IgD-negative memory B cell (primary cell): ENCODE results near the gene UGT2B17. TPM values are rescaled to one million over a fixed set of nuclear protein-coding genes. Genes with fewer than 3 reads are reported as not detected.
"Not testable (repeated sequence)": the region's sequence is repeated elsewhere in the genome, so short reads cannot be mapped to it uniquely, and the experiment has no call there.

Source experiments
- H3K27ac Mint-ChIP-seq, 3 donors: one replicate each; pipeline ENCODE4 v1.8.0; 2020 to 2022; ENCODE audit warnings: mild to moderate bottlenecking in 3 of 3, mixed read lengths in 3 of 3, moderate library complexity in 1 of 3
- H3K27me3 Mint-ChIP-seq: one replicate; pipeline ENCODE4 v1.8.0; 2021; ENCODE audit warnings: mixed read lengths
- H3K36me3 Mint-ChIP-seq: one replicate; pipeline ENCODE4 v1.8.0; 2020; ENCODE audit warnings: mild to moderate bottlenecking, mixed read lengths
- H3K4me1 Mint-ChIP-seq, 3 donors: one replicate each; pipeline ENCODE4 v1.8.0; 2020 to 2022; ENCODE audit warnings: mixed read lengths in 3 of 3, mild to moderate bottlenecking in 1 of 3
- H3K4me3 Mint-ChIP-seq, 4 donors: one replicate each; pipeline ENCODE4 v1.8.0; 2020 to 2022; ENCODE audit warnings: mild to moderate bottlenecking in 4 of 4, mixed read lengths in 4 of 4, moderate library complexity in 3 of 4
- H3K9me3 Mint-ChIP-seq, 3 donors: one replicate each; pipeline ENCODE4 v1.8.0; 2020 to 2021; ENCODE audit warnings: mixed read lengths in 3 of 3, mild to moderate bottlenecking in 1 of 3
- polyA plus RNA-seq: library from polyadenylated mRNA; unstranded; fragments of 300-500 nt; fragmentation: Illumina TruSeq; gene quantifications from one replicate; pipeline ENCODE4 v1.2.3, GENCODE V29; 2021

The UGT2B17 gene
- polyA plus RNA-seq: 3.6 TPM

DNA sequence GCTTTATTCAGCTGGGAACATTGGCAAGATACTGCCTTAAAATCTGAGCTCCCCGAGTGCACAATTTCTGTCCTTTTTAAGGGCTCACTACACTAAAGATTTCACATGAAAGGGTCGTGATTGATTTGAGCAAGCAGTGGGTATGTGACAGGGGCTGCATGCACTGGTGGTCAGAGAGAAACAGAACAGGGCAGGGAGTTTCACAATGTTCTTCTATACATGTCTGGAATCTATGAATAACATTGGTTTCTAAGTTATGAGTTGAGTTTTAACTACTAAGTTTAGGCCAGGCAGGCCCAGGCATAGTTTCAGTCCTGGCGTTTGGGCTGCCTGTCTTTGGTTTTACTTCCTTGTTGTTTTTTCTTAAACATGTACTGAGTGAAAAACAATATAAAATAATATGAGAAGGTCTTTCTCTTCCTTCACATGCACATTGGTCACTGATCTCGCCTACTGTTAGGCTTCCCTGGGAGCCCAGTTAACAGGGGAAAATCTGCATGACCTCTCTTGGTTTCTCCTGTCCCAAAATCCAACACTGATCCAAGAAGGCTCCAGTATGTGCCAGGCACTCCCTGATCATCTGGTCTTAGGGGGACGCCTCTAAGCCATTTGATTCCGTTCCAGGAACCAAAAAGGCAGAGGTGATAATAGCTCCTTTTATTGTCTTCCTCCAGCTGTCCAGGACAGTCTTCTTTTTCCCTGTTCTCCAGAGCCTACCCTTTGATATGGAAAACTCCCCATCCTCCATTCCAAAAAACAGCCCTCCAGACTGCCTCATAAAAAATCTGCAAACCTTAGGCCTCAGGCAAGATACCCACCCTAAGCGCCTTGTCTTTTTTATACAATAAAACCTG lies at the start of gene UGT2B17:
Gene UGT2B17, minus strand, starts transcription at position 51 of the 854 bp plus-strand sequence. CDS start 7,838 bp downstream, outside the sequence.
- Mint-ChIP-seq H3K4me1 (peaks cover 0 to 21% (median 15%) of the 10 kb centered on the region in 3 donors), H3K36me3 (no peaks in the 10 kb centered on the region), H3K4me3 (peak within 1 kb of the TSS in 3 of 4 donors; percentile 52 to 75 (median 57)), H3K27ac (peak within 1 kb of the TSS; percentile 23 to 88 (median 71)), H3K27me3 (peaks cover under 1% of the 10 kb centered on the region), H3K9me3 (peaks cover 0 to 2% (median 0%) of the 10 kb centered on the region in 3 donors)

DNA sequence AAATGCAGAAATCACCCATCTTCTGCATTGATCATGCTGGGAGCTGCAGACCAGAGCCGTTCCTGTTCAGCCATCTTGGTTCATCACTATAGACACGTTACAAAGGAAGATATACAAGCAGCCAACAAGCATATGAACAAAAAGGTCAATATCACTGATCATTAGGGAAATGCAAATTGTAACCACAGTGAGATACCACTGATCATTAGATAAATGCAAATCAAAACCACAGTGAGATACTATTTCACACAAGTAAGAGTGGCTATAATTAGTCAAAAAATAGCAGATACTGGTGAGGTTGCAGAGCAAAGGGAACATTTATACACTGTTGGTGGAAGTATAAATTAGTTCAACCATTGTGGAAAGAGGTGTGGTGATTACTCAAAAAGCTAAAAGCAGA lies 46.6 kb upstream of the UGT2B17 start:
- H3K36me3 Mint-ChIP-seq, H3K4me1 Mint-ChIP-seq, H3K9me3 Mint-ChIP-seq, H3K27me3 Mint-ChIP-seq, H3K27ac Mint-ChIP-seq: not testable (repeated sequence)
- H3K4me3 Mint-ChIP-seq: peak overlapping the region in 1 of 4 donors; percentile 41

DNA sequence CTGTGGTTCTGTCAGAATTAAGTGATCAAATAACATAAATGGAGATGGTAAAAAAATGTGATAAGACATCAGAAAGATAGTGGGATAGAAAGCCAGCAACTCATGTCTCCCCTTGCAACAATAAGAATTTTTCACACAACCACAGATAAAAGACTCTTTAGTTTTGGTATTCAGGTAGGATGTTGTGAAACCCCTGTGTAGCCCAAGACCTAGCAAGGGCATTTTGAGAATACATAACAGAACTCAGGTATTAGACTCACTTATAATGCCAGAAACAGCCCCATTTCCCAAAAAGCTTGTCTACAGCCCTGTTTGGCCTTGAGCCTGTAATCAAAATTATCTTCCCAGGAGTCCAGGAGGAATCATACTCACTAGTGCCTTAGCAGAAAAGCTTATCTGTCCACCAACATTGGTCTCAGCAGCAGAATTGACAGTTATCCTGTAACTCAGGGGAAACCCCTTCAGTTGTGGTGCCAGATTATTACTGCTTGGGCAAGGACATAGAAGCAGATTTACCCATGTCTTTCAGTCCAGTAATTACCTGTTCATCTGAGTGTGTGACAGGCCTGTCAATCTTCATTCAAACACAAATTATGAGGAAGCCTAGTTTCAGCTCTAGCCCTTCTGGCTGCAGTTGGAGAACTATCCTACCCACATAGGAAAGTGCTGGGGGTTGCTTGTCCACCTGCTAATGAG lies 41.0 kb upstream of the UGT2B17 start:
- H3K4me1 Mint-ChIP-seq: no peaks in the 10 kb centered on the region
- H3K36me3 Mint-ChIP-seq: no peaks in the 10 kb centered on the region
- no peaks in the 10 kb centered on the region for H3K27me3 Mint-ChIP-seq
- no peak overlapping the region for H3K4me3 Mint-ChIP-seq
- H3K27ac Mint-ChIP-seq: no peak overlapping the region
- no peaks in the 10 kb centered on the region for H3K9me3 Mint-ChIP-seq

DNA sequence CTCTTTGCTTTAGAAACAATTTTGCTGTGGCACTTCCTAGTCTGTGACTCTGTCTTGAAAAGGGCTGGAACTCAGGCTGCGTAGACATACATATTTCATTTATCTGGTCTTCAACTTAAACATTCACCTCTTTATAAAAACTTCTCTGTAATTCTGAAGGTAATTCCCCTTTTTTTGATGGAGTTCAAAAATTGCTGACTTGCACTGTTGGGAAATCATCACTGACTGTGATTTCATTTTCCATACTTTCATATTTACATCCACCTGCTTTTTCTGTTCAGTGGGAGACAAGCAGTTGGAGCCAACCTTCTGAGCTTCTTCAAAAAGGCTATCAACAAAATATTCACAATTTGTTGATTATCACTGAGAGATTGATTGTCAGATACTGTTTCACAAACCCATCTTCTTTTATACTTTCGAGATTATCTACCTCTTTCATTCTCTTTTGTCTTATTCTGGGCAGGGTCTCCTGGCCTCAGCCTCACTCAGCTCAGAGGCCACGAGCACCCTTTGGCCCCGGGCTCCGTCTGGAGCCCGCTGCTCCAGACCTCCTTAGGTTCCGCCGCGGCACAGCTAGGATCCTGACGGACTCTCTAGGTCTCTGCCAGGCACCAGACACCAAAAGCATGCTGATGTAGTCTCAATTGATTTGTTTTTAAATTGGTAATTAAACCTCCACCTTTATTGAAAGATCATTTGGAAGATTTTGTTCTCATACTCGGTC lies 39.7 kb upstream of the UGT2B17 start:
- Mint-ChIP-seq H3K9me3 (no peaks in the 10 kb centered on the region), H3K4me3 (no peak overlapping the region), H3K4me1 (no peaks in the 10 kb centered on the region), H3K36me3 (no peaks in the 10 kb centered on the region), H3K27me3 (no peaks in the 10 kb centered on the region), H3K27ac (no peak overlapping the region)

DNA sequence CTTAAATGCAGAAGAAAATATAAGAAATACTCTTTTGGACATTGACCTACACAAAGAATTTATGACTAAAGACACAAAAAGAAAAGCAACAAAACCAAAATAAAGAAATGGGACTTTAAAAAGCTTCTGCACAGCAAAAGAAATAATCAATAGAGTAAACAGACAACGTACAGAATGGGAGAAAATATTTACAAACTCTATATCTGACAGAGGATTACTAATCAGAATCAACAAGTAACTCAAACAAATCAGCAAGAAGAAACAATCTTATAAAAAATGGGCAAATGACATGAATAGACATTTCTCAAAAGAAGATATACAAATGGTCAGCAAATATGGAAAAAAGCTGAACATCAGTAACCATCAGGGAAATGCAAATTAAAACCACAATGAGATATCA lies 37.6 kb upstream of the UGT2B17 start:
- Mint-ChIP-seq H3K4me1 (no peaks in the 10 kb centered on the region), H3K4me3 (no peak overlapping the region), H3K36me3 (no peaks in the 10 kb centered on the region), H3K27me3 (peaks cover 6% of the 10 kb centered on the region), H3K27ac (no peak overlapping the region), H3K9me3 (no peaks in the 10 kb centered on the region)

DNA sequence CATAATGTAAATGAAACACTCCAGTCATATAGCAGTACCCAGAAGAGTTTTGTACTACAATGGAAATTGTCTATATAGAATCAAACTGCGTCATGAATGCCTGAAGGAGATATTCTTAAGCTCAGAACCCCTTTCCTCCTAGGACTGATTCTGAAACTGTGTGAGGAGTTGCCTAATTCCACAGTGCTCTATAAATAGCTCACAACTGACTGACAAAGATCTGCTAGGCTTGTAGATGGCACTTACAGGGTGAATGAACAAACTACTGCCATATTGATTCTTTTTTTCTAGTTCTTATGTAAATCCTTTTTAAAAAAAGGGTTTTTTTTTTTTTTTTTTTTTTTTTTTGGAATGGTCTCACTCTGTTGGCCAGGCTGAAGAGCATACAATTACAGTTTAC lies 30.1 kb upstream of the UGT2B17 start:
- no peaks in the 10 kb centered on the region for H3K4me1 Mint-ChIP-seq
- peaks cover 0 to 4% (median 1%) of the 10 kb centered on the region in 3 donors for H3K9me3 Mint-ChIP-seq
- H3K36me3 Mint-ChIP-seq: no peaks in the 10 kb centered on the region
- H3K4me3 Mint-ChIP-seq: no peak overlapping the region
- H3K27me3 Mint-ChIP-seq: peaks cover 7% of the 10 kb centered on the region
- no peak overlapping the region for H3K27ac Mint-ChIP-seq

DNA sequence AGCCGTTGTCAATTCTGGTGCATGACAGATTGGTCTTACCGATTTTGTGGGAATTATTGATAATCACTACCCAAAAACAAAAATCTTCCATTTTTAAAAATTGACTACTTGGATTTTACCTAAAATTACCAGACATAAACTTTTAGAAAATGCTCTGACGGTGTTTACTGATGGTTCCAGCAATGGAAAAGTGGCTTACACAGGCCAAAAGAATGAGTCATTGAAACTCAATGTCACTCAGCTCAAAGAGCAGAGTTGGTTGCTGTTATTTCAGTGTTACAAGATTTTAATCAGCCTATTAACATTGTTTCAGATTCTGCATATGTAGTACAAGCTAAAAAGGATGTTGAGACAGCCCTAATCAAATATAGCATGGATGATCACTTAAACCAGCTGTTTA lies 23.0 kb upstream of the UGT2B17 start:
- H3K4me3 Mint-ChIP-seq: no peak overlapping the region
- no peak overlapping the region for H3K27ac Mint-ChIP-seq
- H3K4me1 Mint-ChIP-seq: no peaks in the 10 kb centered on the region
- no peaks in the 10 kb centered on the region for H3K27me3 Mint-ChIP-seq
- H3K36me3 Mint-ChIP-seq: no peaks in the 10 kb centered on the region
- H3K9me3 Mint-ChIP-seq: peaks cover 0 to 2% (median 2%) of the 10 kb centered on the region in 3 donors

DNA sequence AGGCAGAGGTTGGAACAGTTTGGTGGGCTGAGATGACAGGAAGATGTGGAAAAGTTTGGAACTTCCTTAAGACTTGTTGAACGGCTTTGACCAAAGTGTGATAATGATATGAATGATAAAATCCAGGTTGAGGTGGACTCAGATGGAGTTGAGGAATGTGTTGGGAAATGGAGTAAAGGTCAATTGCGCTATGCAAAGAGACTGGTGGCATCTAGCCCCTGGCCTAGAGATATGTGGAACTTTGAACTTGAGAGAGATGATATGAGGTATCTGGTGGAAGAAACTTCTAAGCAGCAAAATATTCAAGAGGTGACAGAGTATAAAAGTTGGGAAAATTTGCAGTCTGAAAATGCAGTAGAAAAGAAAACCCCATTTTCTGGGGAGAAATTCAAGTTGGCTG lies 21.4 kb upstream of the UGT2B17 start:
- Mint-ChIP-seq H3K4me1 (no peaks in the 10 kb centered on the region), H3K9me3 (peaks cover 0 to 3% (median 2%) of the 10 kb centered on the region in 3 donors), H3K27ac (no peak overlapping the region), H3K36me3 (no peaks in the 10 kb centered on the region), H3K4me3 (no peak overlapping the region), H3K27me3 (no peaks in the 10 kb centered on the region)

DNA sequence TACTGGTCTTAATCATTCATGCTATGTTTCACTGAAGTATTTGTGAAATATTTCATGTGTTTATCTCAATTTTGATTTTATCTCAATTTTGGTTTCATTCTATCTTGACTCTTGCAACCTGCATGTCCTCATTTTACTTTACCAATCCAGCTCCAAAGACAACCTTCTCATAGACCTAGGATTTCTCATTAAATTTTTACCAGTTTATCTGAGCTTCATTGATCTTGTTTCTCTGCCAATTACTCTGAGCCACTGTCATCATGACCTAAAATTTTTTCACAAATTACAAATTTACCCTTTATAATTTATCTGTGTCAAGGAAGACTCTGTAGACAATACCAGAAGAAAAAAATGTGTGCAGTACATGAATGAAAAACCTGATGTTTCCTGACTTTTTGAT lies 18.6 kb upstream of the UGT2B17 start:
- no peaks in the 10 kb centered on the region for H3K36me3 Mint-ChIP-seq
- H3K27ac Mint-ChIP-seq: no peak overlapping the region
- peaks cover 0 to 3% (median 2%) of the 10 kb centered on the region in 3 donors for H3K9me3 Mint-ChIP-seq
- no peak overlapping the region for H3K4me3 Mint-ChIP-seq
- H3K27me3 Mint-ChIP-seq: no peaks in the 10 kb centered on the region
- H3K4me1 Mint-ChIP-seq: no peaks in the 10 kb centered on the region

DNA sequence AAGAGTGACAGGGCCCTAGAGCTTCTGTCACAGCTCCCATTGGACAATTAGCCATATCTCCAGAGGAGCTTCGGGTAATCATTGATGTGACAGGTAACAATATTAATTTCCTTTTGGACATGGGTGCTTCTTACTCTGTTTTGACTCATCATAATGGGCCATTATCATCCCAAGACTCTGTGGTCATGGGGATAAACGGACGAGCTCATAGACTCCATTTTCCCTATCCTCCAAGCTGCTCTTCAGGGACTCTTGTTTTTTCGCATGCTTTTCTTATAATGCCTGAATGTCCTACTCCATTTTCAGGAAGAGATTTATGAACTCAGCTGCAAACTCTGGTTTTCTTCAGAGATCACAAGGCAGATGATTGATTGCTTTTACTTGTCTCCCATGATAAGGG lies 17.0 kb upstream of the UGT2B17 start:
- Mint-ChIP-seq H3K4me3 (no peak overlapping the region), H3K27me3 (no peaks in the 10 kb centered on the region), H3K4me1 (no peaks in the 10 kb centered on the region), H3K27ac (no peak overlapping the region), H3K9me3 (peaks cover 0 to 3% (median 2%) of the 10 kb centered on the region in 3 donors), H3K36me3 (no peaks in the 10 kb centered on the region)

DNA sequence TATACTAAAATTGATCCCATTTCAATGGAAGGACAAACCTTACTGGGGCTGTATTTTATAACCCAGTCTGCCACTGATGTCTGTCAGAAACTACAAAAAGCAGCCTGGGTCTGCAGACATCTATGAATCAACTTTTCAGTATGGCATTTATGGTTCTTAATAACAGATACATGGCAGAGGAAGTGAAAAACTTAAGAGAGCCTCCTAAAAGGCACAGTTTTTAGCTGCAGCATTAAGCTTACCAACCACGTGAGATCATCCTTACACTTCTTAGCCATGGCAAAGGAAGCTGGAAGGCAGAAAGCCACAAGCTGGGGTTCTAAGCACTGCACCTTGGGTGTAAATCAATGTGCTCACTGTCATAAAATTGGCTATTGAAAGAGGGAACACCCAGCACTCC lies 16.6 kb upstream of the UGT2B17 start:
- H3K27ac Mint-ChIP-seq: no peak overlapping the region
- H3K27me3 Mint-ChIP-seq: no peaks in the 10 kb centered on the region
- H3K36me3 Mint-ChIP-seq: no peaks in the 10 kb centered on the region
- peaks cover 0 to 3% (median 2%) of the 10 kb centered on the region in 3 donors for H3K9me3 Mint-ChIP-seq
- no peak overlapping the region for H3K4me3 Mint-ChIP-seq
- H3K4me1 Mint-ChIP-seq: no peaks in the 10 kb centered on the region

DNA sequence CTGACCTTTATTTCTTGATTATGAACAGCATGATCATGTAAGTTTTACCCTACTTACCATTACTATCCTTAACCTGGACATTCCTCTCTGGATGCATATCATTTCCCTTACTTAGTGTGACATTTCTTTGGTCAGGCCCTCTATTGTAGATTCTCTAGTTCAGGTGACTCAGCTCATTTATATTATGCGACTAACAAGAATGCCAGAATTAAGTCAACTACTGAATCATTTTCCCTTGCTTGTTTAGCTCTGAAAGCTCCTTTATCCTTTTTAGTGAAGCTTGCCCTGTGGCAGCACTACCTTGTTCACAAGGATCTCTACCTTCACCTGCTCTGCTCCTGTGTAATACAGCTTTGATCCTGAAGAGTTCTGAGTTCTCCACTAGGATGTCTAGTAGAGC lies 15.1 kb upstream of the UGT2B17 start:
- Mint-ChIP-seq H3K36me3 (no peaks in the 10 kb centered on the region), H3K27ac (no peak overlapping the region), H3K4me1 (no peaks in the 10 kb centered on the region), H3K27me3 (no peaks in the 10 kb centered on the region), H3K9me3 (peaks cover 0 to 5% (median 4%) of the 10 kb centered on the region in 3 donors), H3K4me3 (no peak overlapping the region)

DNA sequence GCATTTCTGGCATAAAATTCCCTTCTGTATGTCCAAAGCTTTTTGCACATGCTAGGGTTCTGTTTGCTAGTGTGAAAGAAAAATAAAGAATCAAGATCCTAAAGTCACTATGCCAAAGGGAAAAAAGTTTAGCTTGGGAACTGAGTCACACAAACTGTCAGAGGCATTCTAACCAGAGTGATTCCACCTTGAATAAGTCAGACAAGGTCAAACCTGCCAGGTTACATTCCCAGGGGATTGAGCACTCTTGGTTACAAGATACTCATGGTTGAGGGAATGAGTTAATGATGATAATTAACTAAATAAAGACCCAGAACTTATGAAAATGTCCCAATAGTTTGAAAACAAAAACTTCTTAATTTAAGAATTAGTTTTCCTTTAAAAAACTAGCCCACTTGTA lies 13.7 kb upstream of the UGT2B17 start:
- no peak overlapping the region for H3K4me3 Mint-ChIP-seq
- no peak overlapping the region for H3K27ac Mint-ChIP-seq
- H3K36me3 Mint-ChIP-seq: no peaks in the 10 kb centered on the region
- H3K9me3 Mint-ChIP-seq: peaks cover 0 to 6% (median 5%) of the 10 kb centered on the region in 3 donors
- H3K27me3 Mint-ChIP-seq: no peaks in the 10 kb centered on the region
- peaks cover 0 to 2% (median 0%) of the 10 kb centered on the region in 3 donors for H3K4me1 Mint-ChIP-seq

DNA sequence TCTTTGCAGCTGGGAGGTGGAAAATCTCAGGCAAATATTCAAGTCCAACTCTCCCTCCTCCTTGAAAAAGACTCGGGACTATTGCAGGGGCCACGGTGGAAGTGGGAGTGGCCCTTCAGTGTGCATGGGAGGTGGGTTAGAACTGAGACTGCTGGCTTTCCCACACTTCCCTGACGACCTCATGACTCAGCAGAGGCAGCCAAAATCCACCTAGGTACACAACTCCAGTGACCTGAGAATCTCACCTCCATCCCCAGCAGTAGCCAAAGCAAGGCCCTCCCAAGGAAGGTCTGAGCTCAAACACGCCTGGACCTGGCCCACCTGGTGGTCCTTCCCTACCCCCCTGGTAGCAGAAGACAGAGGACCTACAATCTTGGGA lies 6.2 kb upstream of the UGT2B17 start:
- no peaks in the 10 kb centered on the region for H3K36me3 Mint-ChIP-seq
- no peak overlapping the region for H3K27ac Mint-ChIP-seq
- H3K9me3 Mint-ChIP-seq: peaks cover 0 to 10% (median 3%) of the 10 kb centered on the region in 3 donors
- H3K4me3 Mint-ChIP-seq: no peak overlapping the region
- peaks cover 0 to 2% (median 0%) of the 10 kb centered on the region in 3 donors for H3K4me1 Mint-ChIP-seq
- H3K27me3 Mint-ChIP-seq: peaks cover 4% of the 10 kb centered on the region
